GM23248 (cell line): ENCODE data around the gene ARFGEF2. TPM values are rescaled to one million over a fixed set of nuclear protein-coding genes. Genes with fewer than 3 reads are reported as not detected.

Source experiments
- DNase-seq: peaks from one replicate; pipeline ENCODE4 v3.0.0-alpha.2; 2015
- H2AFZ ChIP-seq: fragments of 200-600 bp; sonication (generic); 2 replicates; pipeline ENCODE4 v1.6.1; 2016; ENCODE audit warnings: antibody characterized with exemption
- H3F3A ChIP-seq: fragments of 200-600 bp; sonication (generic); 2 replicates; pipeline ENCODE4 v1.6.1; 2016; ENCODE audit warnings: mild to moderate bottlenecking, antibody characterized with exemption, mixed run types; ENCODE audit not compliant: insufficient read depth
- H3K27ac ChIP-seq: fragments of 200-600 bp; sonication (generic); 2 replicates; pipeline ENCODE4 v1.5.1; 2016; ENCODE audit warnings: mild to moderate bottlenecking
- H3K27me3 ChIP-seq: fragments of 200-600 bp; sonication (generic); replicated peaks from 2 replicates; pipeline ENCODE4 v1.6.1; 2016; ENCODE audit warnings: mild to moderate bottlenecking; ENCODE audit not compliant: insufficient read depth
- H3K36me3 ChIP-seq: fragments of 200-600 bp; sonication (generic); 2 replicates; pipeline ENCODE4 v1.6.1; 2016; ENCODE audit warnings: low read depth, mild to moderate bottlenecking
- H3K4me1 ChIP-seq: fragments of 200-600 bp; sonication (generic); 2 replicates; pipeline ENCODE4 v1.6.1; 2016; ENCODE audit warnings: mild to moderate bottlenecking; ENCODE audit not compliant: insufficient read depth
- H3K4me2 ChIP-seq: fragments of 200-600 bp; sonication (generic); one replicate; pipeline ENCODE4 v1.6.1; 2016; ENCODE audit warnings: mild to moderate bottlenecking; ENCODE audit not compliant: unreplicated experiment
- H3K4me3 ChIP-seq: fragments of 200-600 bp; sonication (generic); 2 replicates; pipeline ENCODE4 v1.5.1; 2016; ENCODE audit warnings: mild to moderate bottlenecking
- H3K79me2 ChIP-seq: fragments of 200-600 bp; sonication (generic); 2 replicates; pipeline ENCODE4 v1.6.1; 2016; ENCODE audit warnings: mild to moderate bottlenecking; ENCODE audit not compliant: insufficient read depth
- H3K9ac ChIP-seq: fragments of 200-600 bp; sonication (generic); 2 replicates; pipeline ENCODE4 v1.6.1; 2016; ENCODE audit warnings: mild to moderate bottlenecking
- H3K9me2 ChIP-seq: fragments of 200-600 bp; sonication (generic); 2 replicates; pipeline ENCODE4 v1.6.1; 2016; ENCODE audit warnings: mixed run types, mild to moderate bottlenecking, moderate library complexity; ENCODE audit not compliant: insufficient read depth
- H3K9me3 ChIP-seq: fragments of 200-600 bp; sonication (generic); one replicate; pipeline ENCODE4 v1.6.1; 2017; ENCODE audit warnings: low read depth
- H4K20me1 ChIP-seq: fragments of 200-600 bp; sonication (generic); 2 replicates; pipeline ENCODE4 v1.6.0; 2016; ENCODE audit not compliant: insufficient read depth
- EZH2 ChIP-seq: fragments of 200-600 bp; sonication (generic); IDR thresholded peaks from 2 replicates; pipeline ENCODE4 v1.6.1; 2018; ENCODE audit warnings: antibody characterized with exemption, mild to moderate bottlenecking; ENCODE audit not compliant: insufficient read depth, poor library complexity, severe bottlenecking
- EZH2phosphoT487 ChIP-seq: fragments of 200-600 bp; sonication (generic); IDR thresholded peaks from 2 replicates; pipeline ENCODE4 v1.6.1; 2018; ENCODE audit warnings: antibody characterized with exemption, moderate library complexity, mild to moderate bottlenecking, low read depth; ENCODE audit not compliant: insufficient read depth
- WGBS, 2 experiments: methylation state at CpG; one replicate each; pipeline ENCODE4 v1.1.6; 2015 to 2017; ENCODE audit warnings: low lambda C conversion rate in 2 of 2, low coverage in 1 of 2; ENCODE audit errors: missing lambda C conversion rate in 2 of 2; 5-methylcytosine and 5-hydroxymethylcytosine counted together
- in situ Hi-C: fragments of 300-500 bp; cut with MboI; formaldehyde crosslinking; loops from 2 replicates; pipeline ENCODE4 v1.15.0; 2020
- polyA plus RNA-seq: library from polyadenylated mRNA; unstranded; fragments of >200 nt; fragmentation: Nextera tagmentation; extraction: Ambion mirVana; gene quantifications from 2 replicates; pipeline ENCODE4 v1.2.1, GENCODE V29; 2016
- total RNA-seq: library from RNA; depleted of rRNA; stranded (reverse); fragments of >200 nt; shearing (Covaris generic); gene quantifications from 2 replicates; pipeline ENCODE4 v1.2.3, GENCODE V29; 2014

ARFGEF2 gene
- total and polyA plus RNA-seq, 2 experiments from 2014 or later, result 7.0 to 30.6 TPM

- H3K4me1 ChIP-seq, result peaks cover 7% of the 10 kb centered on the region; the same call in 1 of the 2 replicates
- WGBS, 2 experiments, result 83 to 87% methylated on average over 8 to 9 of the region's 9 CpGs
- DNase-seq, result peak; percentile 36
Observed at GRCh38 chr20:48959899-48960550, 38.5 kb downstream of the ARFGEF2 start.

GRCh38 chr20:48962421-48962820 is 40.9 kb downstream of the ARFGEF2 start:
- Histone ChIP-seq H3K9ac (no peak overlapping the region), H3K4me1 (peaks cover 18% of the 10 kb centered on the region), H3K9me3 (no peaks in the 10 kb centered on the region), H3K4me2 (no peak overlapping the region), H2AFZ (no peak overlapping the region), H3K79me2 (no peaks in the 10 kb centered on the region), H3K9me2 (no peaks in the 10 kb centered on the region), H4K20me1 (no peaks in the 10 kb centered on the region), H3K27ac (no peak overlapping the region), H3K36me3 (peaks cover 11% of the 10 kb centered on the region; the same call in 1 of the 2 replicates), H3K4me3 (no peak overlapping the region), H3F3A (peaks cover 18% of the 10 kb centered on the region; the same call in 1 of the 2 replicates), H3K27me3 (no peaks in the 10 kb centered on the region)
- DNase-seq, result no peak
- in situ Hi-C loops, result no loop called here
- WGBS, 2 experiments, result 90 to 92% methylated on average over 4 of the region's 4 CpGs
- TF ChIP-seq EZH2, result no peak
- no peak for TF ChIP-seq EZH2phosphoT487

More at GRCh38 chr20:48959899-48960550, 38.5 kb downstream of the ARFGEF2 start:
- Histone ChIP-seq H3K9me2 (no peaks in the 10 kb centered on the region), H3K4me3 (no peak overlapping the region), H3K27ac (no peak overlapping the region), H3K36me3 (peaks cover 3% of the 10 kb centered on the region; the same call in 1 of the 2 replicates), H4K20me1 (no peaks in the 10 kb centered on the region), H3K9me3 (no peaks in the 10 kb centered on the region), H3K9ac (no peak overlapping the region), H3K27me3 (no peaks in the 10 kb centered on the region), H3K4me2 (no peak overlapping the region), H3K79me2 (no peaks in the 10 kb centered on the region), H2AFZ (no peak overlapping the region), H3F3A (peaks cover 7% of the 10 kb centered on the region; the same call in 1 of the 2 replicates)
- in situ Hi-C loops, result no loop called here
- TF ChIP-seq EZH2phosphoT487, result no peak
- TF ChIP-seq EZH2, result no peak

DNA sequence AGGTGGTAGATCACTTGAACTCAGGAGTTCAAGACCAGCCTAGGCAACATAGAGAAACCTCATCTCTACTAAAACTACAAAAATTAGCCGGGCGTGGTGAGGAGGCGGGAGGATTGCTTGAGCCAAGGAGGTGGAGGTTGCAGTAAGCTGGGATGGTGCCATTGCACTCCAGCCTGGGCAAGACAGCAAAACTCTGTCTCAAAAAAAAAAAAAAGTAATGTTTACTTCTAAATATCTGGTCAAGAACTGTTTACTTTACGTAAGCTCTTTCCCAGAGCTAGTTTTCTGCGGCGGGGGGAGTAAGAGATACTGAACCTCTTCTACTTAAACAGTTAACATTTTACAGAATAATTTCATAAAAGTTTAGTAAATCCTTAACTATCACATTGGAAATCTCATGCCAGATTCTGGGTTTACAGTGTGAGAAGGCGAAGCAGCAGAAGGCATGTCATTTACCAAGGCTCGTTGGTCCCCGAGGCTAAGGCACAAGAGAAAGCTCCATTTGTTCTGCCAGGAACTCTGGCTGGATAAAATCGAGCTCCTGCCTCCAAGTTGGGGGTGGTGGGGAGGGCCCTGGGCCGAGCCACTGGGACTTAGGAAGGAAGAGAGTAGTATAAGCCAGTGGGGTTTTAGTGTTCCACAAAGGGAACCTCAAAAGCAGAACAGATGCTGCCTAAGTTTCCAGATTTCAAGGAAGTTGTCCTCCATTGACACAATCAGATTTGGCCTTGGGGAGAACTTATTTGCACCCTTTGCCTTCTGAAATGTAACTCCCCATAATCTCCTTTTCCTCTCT is 41.7 kb downstream of the ARFGEF2 start:
- 86 to 87% methylated on average over 11 of the region's 11 CpGs for WGBS, 2 experiments
- Histone ChIP-seq H3K27ac (no peak overlapping the region), H2AFZ (no peak overlapping the region), H4K20me1 (no peaks in the 10 kb centered on the region), H3K79me2 (no peaks in the 10 kb centered on the region), H3K36me3 (peaks cover 11% of the 10 kb centered on the region; the same call in 1 of the 2 replicates), H3F3A (peaks cover 18% of the 10 kb centered on the region; the same call in 1 of the 2 replicates), H3K27me3 (no peaks in the 10 kb centered on the region), H3K4me2 (no peak overlapping the region), H3K4me3 (no peak overlapping the region), H3K9me2 (no peaks in the 10 kb centered on the region), H3K9ac (no peak overlapping the region), H3K4me1 (peaks cover 18% of the 10 kb centered on the region), H3K9me3 (no peaks in the 10 kb centered on the region)
- in situ Hi-C loops, result no loop called here
- TF ChIP-seq EZH2, result no peak
- TF ChIP-seq EZH2phosphoT487, result no peak
- no peak for DNase-seq

DNA sequence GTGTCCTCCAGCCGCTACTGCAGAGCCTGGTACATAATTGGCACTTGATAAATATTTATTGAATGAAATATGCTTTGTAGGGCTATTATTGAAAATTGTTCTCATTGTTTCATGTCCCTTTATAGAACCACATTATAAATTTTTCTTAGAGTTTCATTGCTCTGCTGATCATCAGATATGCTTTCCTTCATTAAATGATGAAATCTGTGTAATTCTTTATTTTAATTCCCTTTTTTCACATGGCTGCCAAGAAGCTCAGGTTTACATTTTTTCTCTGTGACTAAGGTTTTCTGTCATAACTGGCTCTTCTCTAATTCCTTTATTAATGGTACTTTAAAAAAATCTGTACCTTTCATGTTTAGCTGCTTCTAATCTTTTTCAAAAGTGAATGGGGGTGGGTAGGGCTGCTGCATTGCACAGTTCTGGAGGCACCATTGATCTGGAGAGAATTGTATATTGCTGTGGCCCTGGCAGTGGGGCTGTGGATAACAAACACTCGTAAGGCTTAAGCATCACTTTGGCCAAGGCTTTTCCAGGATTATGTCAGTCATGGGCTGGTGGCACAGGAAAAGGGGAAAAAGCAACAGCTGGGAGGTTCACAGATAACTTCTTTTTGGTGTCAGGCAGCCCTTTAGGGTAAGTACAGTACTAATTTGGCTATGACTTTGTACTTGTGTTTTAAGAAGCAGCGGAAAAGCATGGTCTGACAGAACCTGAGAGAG is 43.8 kb downstream of the ARFGEF2 start:
- 88 to 93% methylated on average over 3 of the region's 3 CpGs for WGBS, 2 experiments
- Histone ChIP-seq H3K9me2 (no peaks in the 10 kb centered on the region), H3K27me3 (no peaks in the 10 kb centered on the region), H3K4me3 (no peak overlapping the region), H4K20me1 (no peaks in the 10 kb centered on the region), H3F3A (peaks cover 18% of the 10 kb centered on the region; the same call in 1 of the 2 replicates), H3K36me3 (peaks cover 23% of the 10 kb centered on the region), H3K27ac (peak overlapping the region; percentile 55), H3K4me2 (peak overlapping the region; percentile 34), H3K9me3 (no peaks in the 10 kb centered on the region), H2AFZ (no peak overlapping the region), H3K9ac (peak overlapping the region; percentile 35), H3K79me2 (no peaks in the 10 kb centered on the region), H3K4me1 (peaks cover 18% of the 10 kb centered on the region)
- TF ChIP-seq EZH2phosphoT487, result no peak
- no peak for TF ChIP-seq EZH2
- DNase-seq, result peak; percentile 64
- in situ Hi-C loops, result no loop called here
